Right cardiac atrium (tissue), 5 donors: ENCODE results near the gene TSC2. TPM values are rescaled to one million over a fixed set of nuclear protein-coding genes. Genes with fewer than 3 reads are reported as not detected.

ENCODE experiments used
- ATAC-seq, 2 donors: fragments of 200-7000 bp; cut with Tn5 transposase; one replicate each; pipeline versions ENCODE4 v1.8.0 to v1.9.1; 2020; ENCODE audit warnings: moderate library complexity in 2 of 2, mild to moderate bottlenecking in 1 of 2
- DNase-seq, 3 donors: peaks; one replicate each; pipeline ENCODE4 v3.0.0-alpha.2; 2020
- H3K27ac ChIP-seq: one replicate; pipeline ENCODE4 v1.5.1; 2013; ENCODE audit warnings: mild to moderate bottlenecking, low read length, control low read depth, moderate library complexity
- H3K27me3 ChIP-seq: one replicate; pipeline ENCODE4 v1.6.1; 2013; ENCODE audit not compliant: control insufficient read depth, insufficient read depth
- H3K4me1 ChIP-seq: one replicate; pipeline ENCODE4 v1.6.1; 2013; ENCODE audit warnings: low read length; ENCODE audit not compliant: control insufficient read depth, insufficient read depth
- H3K4me3 ChIP-seq: one replicate; pipeline ENCODE4 v1.5.1; 2013; ENCODE audit warnings: low read length, control low read depth
- H3K9me3 ChIP-seq: one replicate; pipeline ENCODE4 v1.6.1; 2013; ENCODE audit warnings: low read length; ENCODE audit not compliant: control insufficient read depth
- WGBS: extraction: QIAGEN DNeasy Blood & Tissue Kit; methylation state at CpG from one replicate; pipeline ENCODE4 v1.1.7; 2013; 5-methylcytosine and 5-hydroxymethylcytosine counted together
- intact Hi-C, 4 donors: fragments of 100-400 bp; cut with DNase I; formaldehyde crosslinking; loops; one replicate each; pipeline versions ENCODE4 v1.11.0 to v1.14.0; 2022 to 2023
- polyA plus RNA-seq: library from polyadenylated mRNA; stranded (reverse); fragments of 200-250 nt; gene quantifications from one replicate; pipeline ENCODE4 v1.2.3, GENCODE V29; 2013
- total RNA-seq, 4 donors: library from RNA; stranded (reverse); fragmentation: NEBNext Ultra II Directional; extraction: Animal tissue kit (Norgen Biotek cat#: 25700); gene quantifications; one replicate each; pipeline ENCODE4 v1.2.1, GENCODE V29; 2021
- donor health status: healthy with polysubstance abuse.
- donor health status: DM: no; HTN: yes; CAD: no.
- donor health status: DM: no; HTN: no; CAD: no.
- donor health status: DM: no; HTN: yes; CAD: no; lungs with severe emphysema.
- donor health status: DM: yes; HTN: yes; CAD: no.

Gene TSC2
- total and polyA plus RNA-seq, 5 donors = 34.7 to 72.4 (median 68.1) TPM

DNA sequence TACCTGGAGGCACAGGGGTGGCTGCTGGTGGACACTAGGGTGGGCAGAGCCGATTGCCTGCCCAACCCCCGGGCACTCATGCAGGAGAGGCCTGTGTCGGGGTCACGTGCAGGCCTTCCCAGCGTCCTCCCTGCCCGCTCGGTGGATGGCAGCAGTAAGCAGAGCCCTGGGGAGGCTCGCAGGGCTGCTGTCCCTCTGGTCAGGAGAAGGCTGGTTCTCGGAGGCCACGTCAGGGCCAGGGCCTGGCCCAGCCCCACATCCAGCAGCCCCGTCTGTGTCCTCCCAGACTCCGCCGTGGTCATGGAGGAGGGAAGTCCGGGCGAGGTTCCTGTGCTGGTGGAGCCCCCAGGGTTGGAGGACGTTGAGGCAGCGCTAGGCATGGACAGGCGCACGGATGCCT is 35.6 kb downstream of the TSC2 start:
- ATAC-seq (no peak), DNase-seq (no peak)
- Histone ChIP-seq H3K9me3 (no peaks in the 10 kb centered on the region), H3K27ac (no peak overlapping the region), H3K4me3 (no peak overlapping the region), H3K27me3 (no peaks in the 10 kb centered on the region), H3K4me1 (no peaks in the 10 kb centered on the region)
- intact Hi-C loops = no loop called here
- WGBS = 72% methylated on average over 19 of the region's 19 CpGs

DNA sequence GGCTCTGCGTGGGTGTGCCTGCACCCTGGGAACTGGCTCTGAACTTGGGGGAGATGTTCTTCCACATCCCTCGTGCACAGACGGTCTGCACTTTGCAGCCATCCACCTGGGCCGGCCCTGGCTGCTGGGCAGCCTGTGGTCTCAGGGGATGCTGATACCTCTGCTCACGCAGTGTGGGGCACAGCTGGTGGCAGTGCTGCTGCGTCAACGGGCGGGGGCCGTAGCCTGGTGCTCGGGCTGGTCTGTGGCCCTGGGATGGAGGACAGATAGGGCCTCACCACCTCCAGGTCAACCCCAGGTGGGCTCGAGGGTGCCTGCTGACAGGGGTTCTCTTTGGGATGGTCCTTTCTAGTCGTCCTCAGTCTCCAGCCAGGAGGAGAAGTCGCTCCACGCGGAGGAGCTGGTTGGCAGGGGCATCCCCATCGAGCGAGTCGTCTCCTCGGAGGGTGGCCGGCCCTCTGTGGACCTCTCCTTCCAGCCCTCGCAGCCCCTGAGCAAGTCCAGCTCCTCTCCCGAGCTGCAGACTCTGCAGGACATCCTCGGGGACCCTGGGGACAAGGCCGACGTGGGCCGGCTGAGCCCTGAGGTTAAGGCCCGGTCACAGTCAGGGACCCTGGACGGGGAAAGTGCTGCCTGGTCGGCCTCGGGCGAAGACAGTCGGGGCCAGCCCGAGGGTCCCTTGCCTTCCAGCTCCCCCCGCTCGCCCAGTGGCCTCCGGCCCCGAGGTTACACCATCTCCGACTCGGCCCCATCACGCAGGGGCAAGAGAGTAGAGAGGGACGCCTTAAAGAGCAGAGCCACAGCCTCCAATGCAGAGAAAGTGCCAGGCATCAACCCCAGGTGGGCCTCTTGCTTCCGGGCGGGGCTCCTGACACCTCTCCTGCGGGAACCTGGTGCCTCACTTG is 36.3 kb downstream of the TSC2 start:
- no peaks in the 10 kb centered on the region for H3K27me3 ChIP-seq
- intact Hi-C loops = no loop called here
- ATAC-seq (no peak), DNase-seq (no peak)
- H3K27ac ChIP-seq = no peak overlapping the region
- no peak overlapping the region for H3K4me3 ChIP-seq
- WGBS = 89% methylated on average over 44 of the region's 44 CpGs
- no peaks in the 10 kb centered on the region for H3K4me1 ChIP-seq
- H3K9me3 ChIP-seq = no peaks in the 10 kb centered on the region

DNA sequence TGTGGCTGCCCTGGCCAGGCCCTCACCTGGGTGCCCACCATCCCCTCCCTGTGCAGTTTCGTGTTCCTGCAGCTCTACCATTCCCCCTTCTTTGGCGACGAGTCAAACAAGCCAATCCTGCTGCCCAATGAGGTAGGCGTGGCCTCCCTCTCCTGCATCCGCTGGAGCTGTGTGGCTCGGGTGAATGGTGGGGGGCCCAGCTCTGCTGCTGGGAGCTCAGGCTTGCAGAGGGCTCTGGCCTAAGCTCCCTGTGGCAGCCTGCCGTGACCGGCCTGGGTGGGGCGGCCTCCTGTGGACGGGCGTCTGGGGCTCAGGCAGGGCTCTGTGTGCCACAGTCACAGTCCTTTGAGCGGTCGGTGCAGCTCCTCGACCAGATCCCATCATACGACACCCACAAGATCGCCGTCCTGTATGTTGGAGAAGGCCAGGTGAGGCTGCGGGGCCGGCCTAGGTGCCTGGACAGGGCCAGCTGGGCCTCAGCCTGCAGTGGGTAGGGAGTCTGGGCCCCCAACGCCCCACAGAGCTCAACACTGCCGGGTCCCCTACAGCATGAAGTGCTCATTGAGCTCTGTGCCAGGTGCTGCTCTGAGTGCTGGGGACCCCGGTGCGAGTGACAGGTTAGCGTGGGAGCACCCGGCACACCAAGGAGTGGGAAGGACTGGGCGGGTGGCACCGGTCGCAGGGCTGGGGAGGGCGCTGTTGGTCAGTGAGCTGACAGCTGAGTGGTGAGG is 37.3 kb downstream of the TSC2 start:
- no peaks in the 10 kb centered on the region for H3K9me3 ChIP-seq
- H3K27me3 ChIP-seq = no peaks in the 10 kb centered on the region
- 90% methylated on average over 29 of the region's 29 CpGs for WGBS
- H3K4me3 ChIP-seq = no peak overlapping the region
- no peak for DNase-seq
- H3K4me1 ChIP-seq = no peaks in the 10 kb centered on the region
- ATAC-seq = no peak
- no peak overlapping the region for H3K27ac ChIP-seq
- intact Hi-C loops = no loop called here

DNA sequence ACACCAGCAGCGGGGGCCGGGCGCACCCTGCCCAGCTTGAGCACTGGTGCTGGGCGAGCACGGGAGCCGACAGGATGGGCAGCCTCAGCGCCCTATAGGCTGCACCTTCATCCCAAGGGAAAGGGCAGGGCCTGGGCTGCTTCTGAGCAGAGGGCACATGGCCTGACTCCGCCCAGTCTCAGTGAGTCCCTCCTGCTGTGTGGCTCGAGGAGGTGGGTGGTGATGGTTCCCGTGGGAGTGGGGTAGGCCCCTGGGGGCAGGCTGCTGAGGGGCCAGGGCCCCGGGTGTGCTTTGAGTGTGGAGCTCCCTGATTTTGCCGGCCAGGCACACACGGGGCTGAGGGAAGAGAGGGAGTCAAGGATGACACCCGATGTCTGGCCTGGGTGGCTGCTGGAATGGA is 37.9 kb downstream of the TSC2 start:
- intact Hi-C loops = no loop called here
- no peak overlapping the region for H3K27ac ChIP-seq
- WGBS = 76% methylated on average over 14 of the region's 14 CpGs
- H3K4me3 ChIP-seq = no peak overlapping the region
- H3K9me3 ChIP-seq = no peaks in the 10 kb centered on the region
- H3K4me1 ChIP-seq = no peaks in the 10 kb centered on the region
- ATAC-seq = no peak
- DNase-seq = no peak
- no peaks in the 10 kb centered on the region for H3K27me3 ChIP-seq

DNA sequence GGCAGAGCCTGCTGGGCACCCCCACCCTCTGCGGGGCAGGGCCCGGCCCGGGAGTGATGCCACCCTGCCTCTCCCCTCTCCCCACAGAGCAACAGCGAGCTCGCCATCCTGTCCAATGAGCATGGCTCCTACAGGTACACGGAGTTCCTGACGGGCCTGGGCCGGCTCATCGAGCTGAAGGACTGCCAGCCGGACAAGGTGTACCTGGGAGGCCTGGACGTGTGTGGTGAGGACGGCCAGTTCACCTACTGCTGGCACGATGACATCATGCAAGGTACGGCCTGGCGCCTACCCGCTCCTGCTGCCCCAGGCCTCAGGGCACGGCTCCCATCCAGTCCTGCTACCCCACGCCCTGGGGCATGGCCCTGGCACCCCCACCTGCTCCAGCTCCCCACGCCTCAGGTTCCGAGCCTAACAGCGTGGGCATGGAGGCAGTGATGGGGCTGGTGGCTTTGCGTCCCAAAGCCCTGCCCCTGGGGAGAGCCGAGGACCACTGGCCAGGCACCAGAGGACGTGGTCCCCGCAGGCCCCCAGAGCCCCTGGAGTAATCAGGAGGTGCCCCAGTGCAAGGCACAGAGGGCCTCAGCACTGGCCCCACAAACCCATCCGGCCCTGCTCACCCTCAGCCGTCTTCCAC is 38.4 kb downstream of the TSC2 start:
- whole genome bisulfite sequencing = 90% methylated on average over 27 of the region's 27 CpGs

DNA sequence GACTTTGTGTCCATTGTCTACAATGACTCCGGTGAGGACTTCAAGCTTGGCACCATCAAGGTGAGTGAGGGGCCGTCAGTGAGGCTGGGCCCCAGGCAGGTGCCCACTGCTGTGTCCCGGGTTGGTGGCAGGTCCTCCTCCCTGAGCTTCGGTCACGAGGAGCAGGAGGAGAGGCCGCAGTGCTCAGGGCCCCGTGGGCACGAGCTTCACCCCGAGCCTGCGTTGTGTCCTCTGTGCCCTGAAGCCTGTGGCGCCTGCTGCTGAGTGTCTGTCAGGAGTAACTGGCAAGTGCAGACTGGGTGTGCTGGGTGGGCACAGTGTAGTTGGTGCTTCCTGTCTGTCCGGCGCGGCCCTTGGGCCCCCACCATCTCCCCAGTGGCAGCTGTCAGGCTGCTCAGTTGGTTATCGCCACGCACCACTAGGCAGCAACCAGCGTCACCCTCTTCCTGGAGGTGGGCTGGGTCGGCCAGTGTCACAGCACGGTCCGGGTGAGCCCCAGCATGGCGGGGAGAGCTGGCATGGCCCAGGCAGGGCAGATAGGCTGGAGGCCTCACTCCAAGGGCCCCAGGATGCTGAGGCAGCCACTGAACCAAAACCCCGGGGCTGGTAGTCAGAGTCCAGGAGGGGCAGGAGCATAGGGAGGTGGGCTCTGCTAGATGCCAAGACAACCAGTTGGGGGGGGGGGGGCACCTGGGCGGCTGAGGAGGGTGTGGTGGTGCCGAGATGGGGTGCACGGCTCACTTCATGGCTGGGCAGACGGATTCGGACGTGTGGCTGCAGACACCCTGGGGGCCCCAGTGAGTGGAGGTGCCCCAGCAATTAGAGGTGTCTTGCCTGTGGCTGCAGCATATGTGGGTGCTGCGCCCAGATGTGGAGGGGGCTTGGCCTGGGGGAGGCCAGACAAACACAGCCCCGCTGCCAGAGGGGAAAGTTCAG is 39.3 kb downstream of the TSC2 start:
- Histone ChIP-seq H3K27ac (no peak overlapping the region), H3K27me3 (no peaks in the 10 kb centered on the region), H3K4me1 (no peaks in the 10 kb centered on the region), H3K4me3 (no peak overlapping the region), H3K9me3 (no peaks in the 10 kb centered on the region)
- ATAC-seq (no peak), DNase-seq (no peak)
- WGBS = 86% methylated on average over 30 of the region's 30 CpGs
- intact Hi-C loops = no loop called here

More for the DNA sequence above, 38.4 kb downstream of the TSC2 start:
- DNase-seq = no peak
- H3K9me3 ChIP-seq = no peaks in the 10 kb centered on the region
- no peak overlapping the region for H3K4me3 ChIP-seq
- H3K27ac ChIP-seq = no peak overlapping the region
- intact Hi-C loops = no loop called here
- no peaks in the 10 kb centered on the region for H3K27me3 ChIP-seq
- no peak for ATAC-seq
- H3K4me1 ChIP-seq = no peaks in the 10 kb centered on the region

DNA sequence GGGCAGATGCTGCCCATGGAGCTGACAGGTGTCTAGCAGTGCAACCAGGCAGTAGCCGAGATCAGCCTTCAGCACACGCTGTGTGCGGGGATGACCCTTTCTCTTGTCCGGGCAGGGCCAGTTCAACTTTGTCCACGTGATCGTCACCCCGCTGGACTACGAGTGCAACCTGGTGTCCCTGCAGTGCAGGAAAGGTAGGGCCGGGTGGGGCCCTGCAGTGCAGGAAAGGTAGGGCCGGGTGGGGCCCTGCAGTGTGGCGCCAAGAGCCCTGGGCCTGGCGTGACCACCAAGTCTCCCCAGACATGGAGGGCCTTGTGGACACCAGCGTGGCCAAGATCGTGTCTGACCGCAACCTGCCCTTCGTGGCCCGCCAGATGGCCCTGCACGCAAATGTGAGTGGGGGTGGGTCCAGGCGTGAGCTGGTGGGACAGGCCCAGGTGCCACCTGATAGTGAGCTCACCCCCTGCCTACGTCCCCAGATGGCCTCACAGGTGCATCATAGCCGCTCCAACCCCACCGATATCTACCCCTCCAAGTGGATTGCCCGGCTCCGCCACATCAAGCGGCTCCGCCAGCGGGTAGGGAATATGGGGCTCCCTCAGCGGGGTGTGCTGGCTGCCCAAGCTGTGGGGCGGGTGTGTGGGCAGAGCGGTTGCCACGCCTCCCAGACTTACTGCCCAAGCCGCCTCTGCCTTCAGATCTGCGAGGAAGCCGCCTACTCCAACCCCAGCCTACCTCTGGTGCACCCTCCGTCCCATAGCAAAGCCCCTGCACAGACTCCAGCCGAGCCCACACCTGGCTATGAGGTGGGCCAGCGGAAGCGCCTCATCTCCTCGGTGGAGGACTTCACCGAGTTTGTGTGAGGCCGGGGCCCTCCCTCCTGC is 40.2 kb downstream of the TSC2 start:
- intact Hi-C loops = no loop called here

DNA sequence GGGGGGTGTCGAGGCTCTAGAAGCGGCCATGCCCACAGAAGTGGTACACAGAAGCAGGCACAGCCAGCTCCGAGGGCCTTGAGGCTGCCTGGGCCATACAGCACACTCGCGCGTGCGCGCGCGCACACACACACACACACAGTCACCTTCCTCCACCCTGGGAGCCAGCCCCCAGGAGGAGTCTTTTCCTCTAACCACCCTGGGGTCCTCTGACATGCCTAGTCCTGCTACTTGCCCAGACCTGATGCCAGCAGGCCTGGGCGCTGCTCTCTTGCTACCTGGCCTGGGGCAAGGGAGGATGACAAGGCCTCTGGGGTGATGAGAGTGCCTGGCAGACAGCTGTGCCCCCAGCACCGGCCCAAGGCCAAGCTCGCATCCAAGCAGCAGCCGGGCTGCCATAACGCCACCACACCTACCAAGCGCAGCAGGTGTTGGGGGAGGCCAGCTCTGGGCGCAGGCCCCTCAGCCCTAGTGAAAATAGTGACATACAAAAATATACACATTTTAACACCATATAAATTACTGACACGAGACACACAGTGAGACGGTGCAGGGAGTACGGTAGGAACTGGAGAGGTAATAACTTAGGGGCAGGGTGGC is 41.1 kb downstream of the TSC2 start:
- H3K4me1 ChIP-seq = no peaks in the 10 kb centered on the region
- DNase-seq (no peak), ATAC-seq (no peak)
- no peaks in the 10 kb centered on the region for H3K27me3 ChIP-seq
- H3K9me3 ChIP-seq = no peaks in the 10 kb centered on the region
- H3K4me3 ChIP-seq = no peak overlapping the region
- H3K27ac ChIP-seq = no peak overlapping the region
- intact Hi-C loops = no loop called here
- 91% methylated on average over 20 of the region's 20 CpGs for WGBS

More for the DNA sequence above, 40.2 kb downstream of the TSC2 start:
- no peak for DNase-seq
- Histone ChIP-seq H3K4me3 (no peak overlapping the region), H3K9me3 (no peaks in the 10 kb centered on the region), H3K4me1 (no peaks in the 10 kb centered on the region), H3K27me3 (no peaks in the 10 kb centered on the region), H3K27ac (no peak overlapping the region)
- ATAC-seq = no peak
- 91% methylated on average over 41 of the region's 41 CpGs for WGBS

DNA sequence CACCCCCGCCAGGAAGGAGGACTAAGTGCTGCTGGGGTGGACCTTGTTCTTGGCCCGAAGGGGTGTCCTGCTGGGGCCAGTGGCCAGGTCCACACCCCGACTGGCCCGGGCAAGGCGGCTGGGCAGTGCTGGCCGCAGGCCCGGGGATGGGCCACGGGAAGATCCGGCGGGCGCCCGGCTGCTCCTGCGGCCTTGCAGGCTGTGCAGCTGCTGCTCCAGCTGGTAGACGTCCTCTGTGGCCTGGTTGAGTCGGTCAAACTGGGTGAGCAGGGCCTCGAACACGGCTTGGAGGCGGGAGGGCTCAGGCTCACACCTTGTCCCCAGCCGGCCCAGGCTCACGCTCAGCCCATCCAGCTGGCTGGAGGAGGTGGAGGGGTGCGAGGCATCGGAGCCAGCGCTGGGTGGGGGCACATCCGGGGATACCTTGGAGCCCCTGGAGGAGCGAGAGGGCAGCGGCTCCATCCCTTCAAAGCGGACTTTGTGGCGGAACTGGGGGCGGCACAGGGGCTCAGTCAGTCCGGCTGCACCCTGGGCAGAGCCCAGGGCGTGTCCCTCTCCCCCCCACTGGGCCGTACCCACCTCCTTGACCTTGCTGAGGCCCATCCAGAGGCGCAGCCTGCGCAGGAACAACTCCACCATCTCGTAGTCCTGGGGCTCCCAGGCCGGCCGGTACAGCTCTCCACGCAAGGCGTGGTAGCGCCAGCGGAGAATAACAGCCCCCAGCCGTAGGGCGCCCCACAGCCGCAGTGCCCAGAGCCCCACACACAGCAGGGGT is 42.1 kb downstream of the TSC2 start:
- H3K9me3 ChIP-seq = no peaks in the 10 kb centered on the region
- ATAC-seq (peak in 1 of 2 donors; percentile 2), DNase-seq (no peak)
- H3K27ac ChIP-seq = peak overlapping the region; percentile 53
- intact Hi-C loops = no loop called here
- 86% methylated on average over 44 of the region's 44 CpGs for WGBS
- no peaks in the 10 kb centered on the region for H3K27me3 ChIP-seq
- no peaks in the 10 kb centered on the region for H3K4me1 ChIP-seq
- no peak overlapping the region for H3K4me3 ChIP-seq
